PC-9 (cell line): Measurements from ENCODE around the gene ZMAT5.

Source experiments
- CTCF ChIP-seq: fragments of 200-600 bp; sonication (generic); conservative IDR thresholded peaks from 2 replicates; pipeline ENCODE4 v1.6.1; 2017; ENCODE audit warnings: mixed run types, antibody characterized with exemption, mild to moderate bottlenecking, moderate library complexity
- EZH2 ChIP-seq: fragments of 200-600 bp; sonication (generic); IDR thresholded peaks from 2 replicates; pipeline ENCODE4 v1.8.0; 2017; ENCODE audit warnings: antibody characterized with exemption, low read depth

GRCh38 chr22:29692327-29692640, 74.5 kb downstream of the ZMAT5 start:
- TF ChIP-seq EZH2 (no peak), CTCF (no peak)
